ENCODE data around the gene TIMM17A. TPM values are rescaled to one million over a fixed set of nuclear protein-coding genes. Genes with fewer than 3 reads are reported as not detected.

The TIMM17A gene
- total RNA-seq, 1 donor from 2014 or later = 46.5 TPM

DNA sequence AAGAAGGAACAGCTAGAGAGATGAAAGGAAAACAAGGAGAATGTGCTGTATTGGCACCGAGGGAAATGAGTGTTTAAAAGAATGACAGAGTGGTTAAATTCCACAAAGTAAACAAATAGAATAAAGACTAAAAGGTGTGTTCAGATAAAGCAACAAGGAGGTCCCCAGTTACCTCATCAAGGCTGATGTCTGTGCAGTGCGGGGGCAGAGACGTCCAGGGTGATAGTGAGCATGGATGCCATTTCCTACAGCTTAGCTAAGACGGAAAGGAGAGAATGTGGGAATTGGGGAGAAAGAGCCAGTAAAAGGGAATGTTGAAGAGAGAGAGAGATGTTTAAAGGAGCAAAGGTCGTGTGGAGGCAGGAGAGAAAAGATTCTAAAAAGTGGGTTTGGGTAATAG, 24.5 kb upstream of the TIMM17A start:
- no peaks in the 10 kb centered on the region for H3K9me3 Mint-ChIP-seq
- no peak overlapping the region for H3K27ac Mint-ChIP-seq
- no peak for DNase-seq (ENCODE audit: low spot score in 2 of 2, unreplicated experiment in 2 of 2)
- H3K36me3 Mint-ChIP-seq = no peaks in the 10 kb centered on the region
- peaks cover 3% of the 10 kb centered on the region for H3K4me1 Mint-ChIP-seq
- no peaks in the 10 kb centered on the region for H3K27me3 Mint-ChIP-seq (ENCODE audit: low read depth)
- H3K4me3 Mint-ChIP-seq = no peak overlapping the region
- TF ChIP-seq, protein P1, sequence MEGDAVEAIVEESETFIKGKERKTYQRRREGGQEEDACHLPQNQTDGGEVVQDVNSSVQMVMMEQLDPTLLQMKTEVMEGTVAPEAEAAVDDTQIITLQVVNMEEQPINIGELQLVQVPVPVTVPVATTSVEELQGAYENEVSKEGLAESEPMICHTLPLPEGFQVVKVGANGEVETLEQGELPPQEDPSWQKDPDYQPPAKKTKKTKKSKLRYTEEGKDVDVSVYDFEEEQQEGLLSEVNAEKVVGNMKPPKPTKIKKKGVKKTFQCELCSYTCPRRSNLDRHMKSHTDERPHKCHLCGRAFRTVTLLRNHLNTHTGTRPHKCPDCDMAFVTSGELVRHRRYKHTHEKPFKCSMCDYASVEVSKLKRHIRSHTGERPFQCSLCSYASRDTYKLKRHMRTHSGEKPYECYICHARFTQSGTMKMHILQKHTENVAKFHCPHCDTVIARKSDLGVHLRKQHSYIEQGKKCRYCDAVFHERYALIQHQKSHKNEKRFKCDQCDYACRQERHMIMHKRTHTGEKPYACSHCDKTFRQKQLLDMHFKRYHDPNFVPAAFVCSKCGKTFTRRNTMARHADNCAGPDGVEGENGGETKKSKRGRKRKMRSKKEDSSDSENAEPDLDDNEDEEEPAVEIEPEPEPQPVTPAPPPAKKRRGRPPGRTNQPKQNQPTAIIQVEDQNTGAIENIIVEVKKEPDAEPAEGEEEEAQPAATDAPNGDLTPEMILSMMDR (IDR thresholded peaks at IDR 0.05; ENCODE audit: unreplicated experiment) = no peak

DNA sequence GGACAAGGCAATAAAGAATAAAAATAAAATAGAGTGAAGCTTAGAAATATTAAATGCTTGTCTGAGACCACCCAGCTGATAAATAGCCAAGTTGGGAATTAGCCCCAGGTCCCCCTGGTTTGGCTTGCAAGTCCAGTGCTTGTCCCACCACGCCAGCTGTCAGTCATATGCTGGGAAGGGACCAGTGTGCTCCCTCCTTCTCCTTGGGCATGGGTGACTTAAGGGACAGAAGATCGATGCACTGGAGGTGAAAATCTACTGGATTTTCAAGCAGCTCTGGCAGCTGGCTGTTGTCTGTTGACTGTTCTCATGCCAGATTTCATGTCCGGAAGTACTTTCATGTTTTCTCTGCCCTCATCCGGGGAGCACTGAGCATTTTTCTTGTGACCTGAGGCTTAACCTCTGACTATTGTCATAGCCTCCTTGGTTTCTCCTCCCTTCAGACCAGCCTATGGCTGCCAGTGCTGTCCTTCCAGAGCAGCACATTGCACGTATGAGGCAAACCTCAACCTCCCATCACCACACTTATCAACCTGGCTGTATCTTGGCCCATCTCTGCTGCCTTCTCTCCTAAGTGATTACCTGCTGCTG, 21.4 kb upstream of the TIMM17A start:
- Mint-ChIP-seq H3K27me3 (ENCODE audit: low read depth) (no peaks in the 10 kb centered on the region), H3K9me3 (no peaks in the 10 kb centered on the region), H3K4me1 (peaks cover 14% of the 10 kb centered on the region), H3K27ac (no peak overlapping the region), H3K36me3 (no peaks in the 10 kb centered on the region), H3K4me3 (no peak overlapping the region)
- DNase-seq (ENCODE audit: low spot score in 2 of 2, unreplicated experiment in 2 of 2) = no peak
- TF ChIP-seq, protein P1 (IDR thresholded peaks at IDR 0.05; ENCODE audit: unreplicated experiment) = no peak

DNA sequence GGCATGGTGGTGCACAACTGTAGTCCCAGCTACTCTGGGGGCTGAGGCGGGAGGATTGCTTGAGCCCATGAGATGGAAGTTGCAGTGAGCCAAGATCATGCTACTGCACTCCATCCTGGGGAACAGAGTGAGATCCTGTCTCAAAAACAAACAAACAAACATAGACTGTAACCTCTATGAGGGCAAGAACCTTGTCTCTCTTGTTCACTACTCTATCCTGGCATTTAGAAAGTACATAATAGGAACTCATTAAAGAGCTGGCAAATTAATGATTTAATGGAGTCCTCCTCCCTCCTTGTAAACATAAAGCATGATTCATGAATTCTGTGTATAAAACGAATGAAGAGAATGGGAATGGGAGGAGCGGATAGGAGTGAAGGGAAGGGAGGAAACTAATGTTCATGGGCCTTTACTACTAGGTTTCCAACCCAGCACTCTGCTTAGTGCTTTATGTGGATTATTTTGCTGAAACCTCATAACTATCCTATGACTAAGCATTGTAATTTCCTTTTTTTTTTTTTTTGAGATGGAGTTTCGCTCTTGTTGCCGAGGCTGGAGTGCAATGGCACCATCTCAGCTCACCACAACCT, 17.6 kb upstream of the TIMM17A start:
- H3K9me3 Mint-ChIP-seq = no peaks in the 10 kb centered on the region
- peaks cover 34% of the 10 kb centered on the region for H3K4me1 Mint-ChIP-seq
- H3K36me3 Mint-ChIP-seq = no peaks in the 10 kb centered on the region
- H3K4me3 Mint-ChIP-seq = no peak overlapping the region
- no peak for DNase-seq (ENCODE audit: low spot score in 2 of 2, unreplicated experiment in 2 of 2)
- TF ChIP-seq, protein P1 (IDR thresholded peaks at IDR 0.05; ENCODE audit: unreplicated experiment) = no peak
- H3K27me3 Mint-ChIP-seq (ENCODE audit: low read depth) = no peaks in the 10 kb centered on the region
- H3K27ac Mint-ChIP-seq = peak overlapping the region; percentile 12

DNA sequence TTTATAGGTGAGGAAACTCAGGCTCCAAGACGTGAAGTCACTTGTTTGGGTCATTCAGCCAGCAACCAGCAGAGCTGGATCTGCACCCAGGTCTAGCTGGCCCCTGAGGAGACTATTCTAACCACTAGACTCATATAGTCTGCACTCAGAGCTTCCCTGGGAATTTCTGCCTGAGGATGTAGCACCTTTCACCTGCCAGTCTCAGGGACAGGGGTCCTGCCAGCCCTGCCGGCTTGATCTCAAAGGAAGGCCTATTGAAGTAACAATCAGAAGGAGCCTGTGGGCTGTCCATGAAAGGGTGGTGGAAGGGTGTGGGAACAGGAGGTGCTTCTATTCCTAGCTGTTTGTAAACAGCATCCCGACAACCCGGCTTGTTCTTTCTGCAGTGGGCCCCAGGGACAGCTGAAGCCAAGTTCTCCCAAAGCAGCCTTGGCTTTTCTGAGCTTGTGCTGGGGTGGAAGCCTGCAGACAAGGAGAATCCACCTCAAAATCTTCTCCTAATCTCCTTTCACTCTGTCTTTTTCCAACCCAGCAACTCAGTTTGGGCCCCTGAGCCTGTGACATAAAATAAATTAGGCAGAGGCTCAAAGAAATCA, 16.8 kb upstream of the TIMM17A start:
- Mint-ChIP-seq H3K4me1 (peaks cover 34% of the 10 kb centered on the region), H3K36me3 (no peaks in the 10 kb centered on the region), H3K27ac (peak overlapping the region; percentile 50), H3K9me3 (no peaks in the 10 kb centered on the region), H3K4me3 (no peak overlapping the region), H3K27me3 (ENCODE audit: low read depth) (no peaks in the 10 kb centered on the region)
- no peak for DNase-seq (ENCODE audit: low spot score in 2 of 2, unreplicated experiment in 2 of 2)
- TF ChIP-seq, protein P1 (IDR thresholded peaks at IDR 0.05; ENCODE audit: unreplicated experiment) = no peak

DNA sequence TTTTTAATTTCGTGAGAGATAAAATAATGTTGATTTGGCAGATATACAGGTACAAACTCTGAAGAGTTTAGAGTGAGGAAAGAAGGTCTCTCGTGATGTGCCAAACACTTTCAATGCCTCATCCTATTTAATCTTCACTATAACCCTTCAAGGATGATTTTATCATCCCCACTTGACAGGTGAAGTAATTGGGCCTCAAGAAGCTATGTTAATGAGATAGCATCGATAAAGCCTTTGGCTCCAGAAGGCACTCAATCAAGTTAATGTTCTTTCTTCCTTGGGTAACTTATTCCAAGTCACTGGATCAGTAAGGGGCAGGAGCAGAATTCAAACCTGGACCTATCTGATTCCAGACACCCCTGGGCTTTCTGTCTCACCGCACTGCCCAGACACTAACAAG, 16.2 kb upstream of the TIMM17A start:
- Mint-ChIP-seq H3K4me1 (peaks cover 34% of the 10 kb centered on the region), H3K4me3 (no peak overlapping the region), H3K36me3 (no peaks in the 10 kb centered on the region), H3K27me3 (ENCODE audit: low read depth) (no peaks in the 10 kb centered on the region), H3K27ac (peak overlapping the region; percentile 44), H3K9me3 (no peaks in the 10 kb centered on the region)
- TF ChIP-seq, protein P1 (IDR thresholded peaks at IDR 0.05; ENCODE audit: unreplicated experiment) = no peak
- no peak for DNase-seq (ENCODE audit: low spot score in 2 of 2, unreplicated experiment in 2 of 2)

Measured in mesothelial cell of epicardium (in vitro differentiated cells).